ENCODE measurements around the gene PIK3R3. TPM values are rescaled to one million over a fixed set of nuclear protein-coding genes. Genes with fewer than 3 reads are reported as not detected.

The PIK3R3 gene
- total RNA-seq, 2 experiments from 2014 or later: 1.1 to 1.8 TPM

GRCh38 chr1:46013581-46013980 lies 118.8 kb downstream of the PIK3R3 start:
- Mint-ChIP-seq H3K36me3 (peaks cover 14% of the 10 kb centered on the region), H3K27me3 (no peaks in the 10 kb centered on the region), H3K4me1 (no peaks in the 10 kb centered on the region), H3K9me3 (no peaks in the 10 kb centered on the region), H3K27ac (no peak overlapping the region), H3K4me3 (no peak overlapping the region)
- DNase-seq: no peak

DNA sequence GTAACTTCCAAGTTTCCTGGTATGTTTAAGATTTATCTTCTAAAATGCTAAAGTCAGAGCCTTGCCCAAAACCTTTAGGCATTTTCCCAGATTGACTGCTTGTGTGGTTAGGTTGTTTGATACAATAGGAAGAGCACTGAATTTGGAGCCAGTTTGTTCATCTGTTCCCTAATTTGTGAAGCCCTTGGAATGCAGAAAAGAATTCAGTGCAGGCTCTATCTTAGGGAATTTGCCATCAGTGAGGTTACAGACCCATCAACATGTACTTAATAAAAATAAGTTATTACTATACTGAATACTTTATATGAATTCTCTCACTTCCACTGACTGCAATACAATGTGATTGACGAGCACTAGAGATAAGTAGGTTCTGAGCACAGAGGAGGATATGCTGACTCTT lies 120.2 kb downstream of the PIK3R3 start:
- DNase-seq: no peak
- Mint-ChIP-seq H3K27me3 (no peaks in the 10 kb centered on the region), H3K4me1 (no peaks in the 10 kb centered on the region), H3K36me3 (peaks cover 17% of the 10 kb centered on the region), H3K9me3 (no peaks in the 10 kb centered on the region), H3K4me3 (no peak overlapping the region), H3K27ac (no peak overlapping the region)

- Mint-ChIP-seq H3K4me3 (no peak overlapping the region), H3K27ac (no peak overlapping the region), H3K9me3 (no peaks in the 10 kb centered on the region)
These were observed 121.2 kb downstream of the PIK3R3 start for GRCh38 chr1:46011121-46011695.

DNA sequence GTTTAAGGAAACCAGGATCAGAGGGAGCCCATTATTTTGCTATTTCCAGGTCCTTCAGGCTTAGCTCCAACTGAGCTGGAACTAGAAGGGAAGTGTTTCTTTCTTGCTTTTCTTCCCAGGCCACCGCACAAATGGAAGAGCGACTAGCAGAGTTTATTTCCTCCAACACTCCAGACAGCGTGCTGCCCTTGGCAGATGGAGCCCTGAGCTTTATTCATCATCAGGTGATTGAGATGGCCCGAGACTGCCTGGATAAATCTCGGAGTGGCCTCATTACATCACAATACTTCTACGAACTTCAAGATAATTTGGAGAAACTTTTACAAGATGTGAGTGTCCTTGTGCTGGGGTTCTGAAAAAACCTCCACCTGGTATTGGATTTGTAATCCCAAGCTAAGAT lies 121.8 kb downstream of the PIK3R3 start:
- no peaks in the 10 kb centered on the region for H3K4me1 Mint-ChIP-seq
- DNase-seq: no peak
- no peaks in the 10 kb centered on the region for H3K27me3 Mint-ChIP-seq

More at GRCh38 chr1:46011121-46011695, 121.2 kb downstream of the PIK3R3 start:
- Mint-ChIP-seq H3K27me3 (no peaks in the 10 kb centered on the region), H3K4me1 (no peaks in the 10 kb centered on the region), H3K36me3 (peaks cover 21% of the 10 kb centered on the region)
- DNase-seq: no peak

GRCh38 chr1:46008585-46008984 lies 123.8 kb downstream of the PIK3R3 start:
- no peaks in the 10 kb centered on the region for H3K9me3 Mint-ChIP-seq
- no peak overlapping the region for H3K4me3 Mint-ChIP-seq
- no peaks in the 10 kb centered on the region for H3K4me1 Mint-ChIP-seq
- no peak overlapping the region for H3K27ac Mint-ChIP-seq
- DNase-seq: no peak
- H3K27me3 Mint-ChIP-seq: no peaks in the 10 kb centered on the region
- peaks cover 18% of the 10 kb centered on the region for H3K36me3 Mint-ChIP-seq

More for the DNA sequence above, 121.8 kb downstream of the PIK3R3 start:
- Mint-ChIP-seq H3K36me3 (peaks cover 21% of the 10 kb centered on the region), H3K4me3 (no peak overlapping the region), H3K27ac (no peak overlapping the region), H3K9me3 (no peaks in the 10 kb centered on the region)

GRCh38 chr1:46005594-46005993 lies 126.8 kb downstream of the PIK3R3 start:
- no peak overlapping the region for H3K4me3 Mint-ChIP-seq
- no peak overlapping the region for H3K27ac Mint-ChIP-seq
- H3K36me3 Mint-ChIP-seq: peaks cover 12% of the 10 kb centered on the region
- H3K9me3 Mint-ChIP-seq: no peaks in the 10 kb centered on the region
- no peak for DNase-seq
- H3K4me1 Mint-ChIP-seq: no peaks in the 10 kb centered on the region
- H3K27me3 Mint-ChIP-seq: no peaks in the 10 kb centered on the region

- Mint-ChIP-seq H3K27ac (no peak overlapping the region), H3K27me3 (no peaks in the 10 kb centered on the region), H3K9me3 (no peaks in the 10 kb centered on the region), H3K4me1 (no peaks in the 10 kb centered on the region), H3K4me3 (no peak overlapping the region), H3K36me3 (peaks cover 12% of the 10 kb centered on the region)
- no peak for DNase-seq
These were observed 127.9 kb downstream of the PIK3R3 start for GRCh38 chr1:46004492-46004891.

DNA sequence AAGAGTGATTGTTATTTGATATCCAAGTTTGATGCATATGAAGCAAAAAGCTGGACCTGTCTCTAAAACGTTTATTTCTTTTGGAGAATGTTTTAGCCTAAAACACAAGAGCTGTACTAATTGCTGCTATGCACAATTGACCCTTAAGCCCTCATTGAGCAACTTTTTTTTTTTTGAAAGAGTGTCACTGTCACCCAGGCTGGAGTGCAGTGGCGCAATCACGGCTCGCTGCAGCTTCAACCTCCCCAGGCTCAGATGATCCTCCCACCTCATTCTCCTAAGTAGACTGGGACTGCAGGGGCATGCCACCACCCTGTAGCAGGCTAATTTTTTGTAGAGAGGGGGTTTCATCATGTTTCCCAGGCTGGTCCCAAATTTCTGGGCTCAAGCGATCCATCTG lies 129.1 kb downstream of the PIK3R3 start:
- H3K4me1 Mint-ChIP-seq: no peaks in the 10 kb centered on the region
- H3K27ac Mint-ChIP-seq: no peak overlapping the region
- no peaks in the 10 kb centered on the region for H3K27me3 Mint-ChIP-seq
- no peak for DNase-seq
- peaks cover 12% of the 10 kb centered on the region for H3K36me3 Mint-ChIP-seq
- no peak overlapping the region for H3K4me3 Mint-ChIP-seq
- no peaks in the 10 kb centered on the region for H3K9me3 Mint-ChIP-seq

- no peaks in the 10 kb centered on the region for H3K27me3 Mint-ChIP-seq
- H3K36me3 Mint-ChIP-seq: peaks cover 12% of the 10 kb centered on the region
- no peak overlapping the region for H3K27ac Mint-ChIP-seq
- no peak for DNase-seq
- H3K9me3 Mint-ChIP-seq: no peaks in the 10 kb centered on the region
- H3K4me1 Mint-ChIP-seq: no peaks in the 10 kb centered on the region
- H3K4me3 Mint-ChIP-seq: no peak overlapping the region
These were observed 129.8 kb downstream of the PIK3R3 start for GRCh38 chr1:46002551-46003150.

DNA sequence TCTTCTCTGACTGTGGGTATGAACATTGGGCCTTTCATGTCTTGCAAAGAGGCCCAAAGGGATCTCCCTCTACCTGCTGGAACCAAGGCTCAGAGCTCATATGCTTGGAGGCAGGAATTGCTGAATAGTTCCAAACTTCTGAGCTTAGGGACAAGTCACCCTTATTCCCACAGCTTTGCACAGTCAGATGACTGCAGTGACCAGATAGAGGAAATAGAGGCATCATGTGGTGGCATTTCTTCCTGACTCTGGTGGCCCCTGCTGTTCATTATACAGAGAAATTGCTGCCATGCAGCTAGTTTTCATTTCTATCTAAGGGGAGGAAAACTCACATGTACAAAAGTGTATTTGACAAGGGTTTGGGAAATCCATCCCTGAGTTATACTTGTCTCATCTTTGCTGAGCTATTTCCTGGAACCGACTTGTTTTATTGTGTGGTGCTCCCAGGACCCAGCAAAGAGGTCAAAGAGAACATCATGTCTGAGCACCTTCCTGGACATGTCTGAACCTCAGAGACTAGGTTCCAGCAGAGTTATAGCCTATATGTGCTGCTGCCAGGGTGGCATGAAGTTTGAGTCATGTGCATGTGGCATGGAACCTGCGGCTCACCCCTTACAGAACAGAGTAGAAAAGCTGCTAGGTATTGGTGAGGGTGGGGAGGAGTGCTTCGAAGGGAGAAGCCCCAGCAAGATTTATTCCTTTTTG lies 131.2 kb downstream of the PIK3R3 start:
- Mint-ChIP-seq H3K27me3 (no peaks in the 10 kb centered on the region), H3K9me3 (no peaks in the 10 kb centered on the region), H3K27ac (no peak overlapping the region), H3K36me3 (peaks cover 5% of the 10 kb centered on the region), H3K4me1 (no peaks in the 10 kb centered on the region), H3K4me3 (no peak overlapping the region)
- DNase-seq: no peak

- H3K27me3 Mint-ChIP-seq: no peaks in the 10 kb centered on the region
- H3K27ac Mint-ChIP-seq: no peak overlapping the region
- DNase-seq: no peak
- no peaks in the 10 kb centered on the region for H3K4me1 Mint-ChIP-seq
- H3K9me3 Mint-ChIP-seq: no peaks in the 10 kb centered on the region
- peaks cover 6% of the 10 kb centered on the region for H3K36me3 Mint-ChIP-seq
- H3K4me3 Mint-ChIP-seq: no peak overlapping the region
These were observed 132.9 kb downstream of the PIK3R3 start for GRCh38 chr1:45999507-45999906.

- Mint-ChIP-seq H3K27ac (no peak overlapping the region), H3K4me3 (no peak overlapping the region), H3K27me3 (no peaks in the 10 kb centered on the region), H3K4me1 (no peaks in the 10 kb centered on the region), H3K9me3 (no peaks in the 10 kb centered on the region), H3K36me3 (peaks cover 4% of the 10 kb centered on the region)
- DNase-seq: no peak
These were observed 134.3 kb downstream of the PIK3R3 start for GRCh38 chr1:45998020-45998617.

- H3K27ac Mint-ChIP-seq: no peak overlapping the region
- DNase-seq: no peak
- H3K4me3 Mint-ChIP-seq: no peak overlapping the region
- H3K36me3 Mint-ChIP-seq: peaks cover 4% of the 10 kb centered on the region
- H3K27me3 Mint-ChIP-seq: no peaks in the 10 kb centered on the region
- H3K4me1 Mint-ChIP-seq: no peaks in the 10 kb centered on the region
- H3K9me3 Mint-ChIP-seq: no peaks in the 10 kb centered on the region
These were observed 137.1 kb downstream of the PIK3R3 start for GRCh38 chr1:45995298-45995697.

DNA sequence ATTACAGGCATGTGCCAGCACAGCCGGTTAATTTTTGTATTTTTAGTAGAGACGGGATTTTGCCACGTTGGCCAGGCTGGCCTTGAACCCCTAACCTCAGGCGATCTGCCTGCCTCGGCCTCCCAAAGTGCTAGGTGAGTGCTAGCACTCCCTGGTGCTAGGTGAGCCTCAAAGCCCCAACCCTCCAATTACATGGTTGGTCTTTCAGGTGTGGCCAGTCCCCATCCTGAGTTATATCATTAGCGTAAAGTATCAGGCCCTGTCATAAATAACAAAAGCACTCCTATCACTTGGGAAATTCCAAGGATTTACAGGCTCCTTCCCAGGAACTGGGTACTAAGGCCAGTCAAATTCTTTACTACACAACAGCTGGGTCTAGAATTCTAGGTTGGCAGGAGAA lies 138.0 kb downstream of the PIK3R3 start:
- no peak overlapping the region for H3K4me3 Mint-ChIP-seq
- no peaks in the 10 kb centered on the region for H3K27me3 Mint-ChIP-seq
- no peak overlapping the region for H3K27ac Mint-ChIP-seq
- H3K4me1 Mint-ChIP-seq: no peaks in the 10 kb centered on the region
- DNase-seq: no peak
- H3K9me3 Mint-ChIP-seq: no peaks in the 10 kb centered on the region
- peaks cover 3% of the 10 kb centered on the region for H3K36me3 Mint-ChIP-seq

Measured in activated naive CD8-positive, alpha-beta T cell treated with anti-CD3 and anti-CD28 coated beads for 36 hours (primary cell).